ENCODE data around the gene DHRS9.

DNA sequence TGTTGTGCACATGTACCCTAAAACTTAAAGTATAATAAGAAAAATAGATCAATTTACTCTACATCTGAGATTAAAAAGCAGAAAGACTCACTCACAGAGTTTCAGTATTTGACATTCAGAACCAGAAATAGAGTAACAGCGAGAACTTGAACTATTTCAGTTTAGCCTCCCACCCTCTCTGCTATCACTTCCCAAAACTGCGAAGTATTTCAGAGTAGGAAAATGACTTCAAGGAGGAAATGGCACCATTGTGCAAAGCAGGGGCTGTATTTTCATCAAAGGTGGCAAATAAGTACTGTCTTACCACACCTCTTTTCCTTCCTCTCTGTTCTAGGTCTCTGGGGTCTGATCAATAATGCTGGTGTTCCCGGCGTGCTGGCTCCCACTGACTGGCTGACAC, 13.6 kb downstream of the DHRS9 start:
- TF ChIP-seq, protein P1, sequence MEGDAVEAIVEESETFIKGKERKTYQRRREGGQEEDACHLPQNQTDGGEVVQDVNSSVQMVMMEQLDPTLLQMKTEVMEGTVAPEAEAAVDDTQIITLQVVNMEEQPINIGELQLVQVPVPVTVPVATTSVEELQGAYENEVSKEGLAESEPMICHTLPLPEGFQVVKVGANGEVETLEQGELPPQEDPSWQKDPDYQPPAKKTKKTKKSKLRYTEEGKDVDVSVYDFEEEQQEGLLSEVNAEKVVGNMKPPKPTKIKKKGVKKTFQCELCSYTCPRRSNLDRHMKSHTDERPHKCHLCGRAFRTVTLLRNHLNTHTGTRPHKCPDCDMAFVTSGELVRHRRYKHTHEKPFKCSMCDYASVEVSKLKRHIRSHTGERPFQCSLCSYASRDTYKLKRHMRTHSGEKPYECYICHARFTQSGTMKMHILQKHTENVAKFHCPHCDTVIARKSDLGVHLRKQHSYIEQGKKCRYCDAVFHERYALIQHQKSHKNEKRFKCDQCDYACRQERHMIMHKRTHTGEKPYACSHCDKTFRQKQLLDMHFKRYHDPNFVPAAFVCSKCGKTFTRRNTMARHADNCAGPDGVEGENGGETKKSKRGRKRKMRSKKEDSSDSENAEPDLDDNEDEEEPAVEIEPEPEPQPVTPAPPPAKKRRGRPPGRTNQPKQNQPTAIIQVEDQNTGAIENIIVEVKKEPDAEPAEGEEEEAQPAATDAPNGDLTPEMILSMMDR (IDR thresholded peaks at IDR 0.05) = no peak
- TF ChIP-seq POLR2A (IDR thresholded peaks at IDR 0.05) = no peak
- TF ChIP-seq EP300 (IDR thresholded peaks at IDR 0.05) = no peak
- no peak for TF ChIP-seq POLR2AphosphoS5 (IDR thresholded peaks at IDR 0.05)
